ENCODE data around the gene M1AP. TPM values are rescaled to one million over a fixed set of nuclear protein-coding genes. Genes with fewer than 3 reads are reported as not detected.

M1AP gene
- total and polyA plus RNA-seq, 9 of the 15 experiments (the other 6 are each of a cell fraction or from before 2014, with no cell fraction given) = 0.06 to 0.33 (median 0.11) TPM; not detected in 4

DNA sequence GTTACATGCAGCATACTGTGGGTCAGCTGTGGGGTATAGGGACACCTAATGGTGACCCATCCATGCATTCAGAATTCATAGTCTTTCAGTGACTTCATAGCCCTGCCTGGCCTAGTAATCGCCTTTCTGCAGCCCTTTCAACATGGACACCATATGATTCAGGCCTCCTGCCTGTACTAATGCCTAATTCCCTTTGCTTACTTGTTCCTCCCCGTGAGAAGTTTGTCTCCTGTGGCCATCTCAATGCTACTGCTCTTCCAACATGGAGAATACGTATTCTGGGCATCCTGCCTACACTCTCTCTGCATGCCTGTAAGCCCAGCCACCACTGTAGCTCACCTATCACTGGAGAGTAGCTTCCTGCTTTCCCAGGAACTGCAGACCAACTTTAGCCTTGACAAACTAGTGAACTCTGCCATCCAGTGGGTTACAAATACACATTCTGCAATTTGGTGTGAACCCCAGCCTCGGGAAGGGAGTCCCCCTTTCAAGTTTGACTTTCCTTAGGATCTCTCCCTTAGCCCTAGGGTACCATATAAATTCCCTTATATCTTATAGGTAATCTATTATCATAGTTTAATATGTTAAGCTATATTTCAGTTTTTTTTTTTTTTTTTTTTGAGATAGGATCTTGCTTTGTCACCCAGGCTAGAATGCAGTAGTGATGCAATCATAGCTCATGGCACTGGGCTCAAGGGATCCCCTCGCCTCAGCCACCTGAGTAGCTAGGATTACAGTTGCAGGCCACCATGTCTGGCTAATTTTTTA, 22.3 kb downstream of the M1AP start (continued):
- no peak for TF ChIP-seq ZNF146 (CRISPR knock-in tag; IDR thresholded peaks at IDR 0.05; ENCODE audit: unreplicated experiment)
- TF ChIP-seq ETV6 (IDR thresholded peaks at IDR 0.05; ENCODE audit: borderline replicate concordance in 1 of 2, low read depth in 2 of 2, low read length in 1 of 2) = no peak
- TF ChIP-seq ETV6 (CRISPR knock-in tag; IDR thresholded peaks at IDR 0.05; ENCODE audit: borderline replicate concordance) = no peak
- TF ChIP-seq MYC (IDR thresholded peaks at IDR 0.05; ENCODE audit: low read depth, low read length) = peak; percentile 81
- no peak for TF ChIP-seq MYC (CRISPR knock-in tag; IDR thresholded peaks at IDR 0.05; ENCODE audit: borderline replicate concordance, low read depth)
- no peak for TF ChIP-seq TSC22D4 (tag; IDR thresholded peaks at IDR 0.05)
- TF ChIP-seq ZNF318 (IDR thresholded peaks at IDR 0.05; ENCODE audit: borderline replicate concordance in 1 of 2, low read depth in 1 of 2) = no peak
- TF ChIP-seq ARID1B (IDR thresholded peaks at IDR 0.05) = peak; percentile 73
- TF ChIP-seq ZNF639 (CRISPR knock-in tag; conservative IDR thresholded peaks at IDR 0.05 in 1 of 2, IDR thresholded peaks at IDR 0.05 in 1 of 2) = peak in 1 of 2 experiments; percentile 78; a peak in 2 of 4 replicates
- no peak for TF ChIP-seq ZNF740 (CRISPR knock-in tag; IDR thresholded peaks at IDR 0.05)
- TF ChIP-seq ZNF740 (tag; IDR thresholded peaks at IDR 0.05) = peak in 1 of 2 experiments; percentile 67; a peak in 2 of 4 replicates
- no peak for TF ChIP-seq CBX8 (IDR thresholded peaks at IDR 0.05; ENCODE audit: borderline replicate concordance, extremely low read depth, low read depth, low read length, poor library complexity, severe bottlenecking)
- TF ChIP-seq, protein P1, sequence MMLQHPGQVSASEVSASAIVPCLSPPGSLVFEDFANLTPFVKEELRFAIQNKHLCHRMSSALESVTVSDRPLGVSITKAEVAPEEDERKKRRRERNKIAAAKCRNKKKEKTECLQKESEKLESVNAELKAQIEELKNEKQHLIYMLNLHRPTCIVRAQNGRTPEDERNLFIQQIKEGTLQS (IDR thresholded peaks at IDR 0.05) = peak; percentile 97
- TF ChIP-seq, protein P1 (CRISPR knock-in tag; conservative IDR thresholded peaks at IDR 0.05) = no peak
